Measurements from ENCODE around the gene UMPS.
"Not testable (repeated sequence)": the region's sequence is repeated elsewhere in the genome, so short reads cannot be mapped to it uniquely, and the experiment has no call there.

UMPS gene

GRCh38 chr3:124774841-124775402 lies 44.7 kb downstream of the UMPS start:
- DNase-seq (ENCODE audit: low read depth, low spot score): no peak
- H3K4me3 ChIP-seq (ENCODE audit: low read length): no peak overlapping the region

- H3K4me3 ChIP-seq (ENCODE audit: low read length): no peak overlapping the region
- no peak for DNase-seq (ENCODE audit: low read depth, low spot score)
These were observed 45.6 kb downstream of the UMPS start for GRCh38 chr3:124775877-124776276.

- no peak overlapping the region for H3K4me3 ChIP-seq (ENCODE audit: low read length)
- DNase-seq (ENCODE audit: low read depth, low spot score): no peak
These were observed 46.6 kb downstream of the UMPS start for GRCh38 chr3:124776856-124777255.

GRCh38 chr3:124777762-124778470 lies 47.7 kb downstream of the UMPS start:
- DNase-seq (ENCODE audit: low read depth, low spot score): no peak
- H3K4me3 ChIP-seq (ENCODE audit: low read length): no peak overlapping the region

DNA sequence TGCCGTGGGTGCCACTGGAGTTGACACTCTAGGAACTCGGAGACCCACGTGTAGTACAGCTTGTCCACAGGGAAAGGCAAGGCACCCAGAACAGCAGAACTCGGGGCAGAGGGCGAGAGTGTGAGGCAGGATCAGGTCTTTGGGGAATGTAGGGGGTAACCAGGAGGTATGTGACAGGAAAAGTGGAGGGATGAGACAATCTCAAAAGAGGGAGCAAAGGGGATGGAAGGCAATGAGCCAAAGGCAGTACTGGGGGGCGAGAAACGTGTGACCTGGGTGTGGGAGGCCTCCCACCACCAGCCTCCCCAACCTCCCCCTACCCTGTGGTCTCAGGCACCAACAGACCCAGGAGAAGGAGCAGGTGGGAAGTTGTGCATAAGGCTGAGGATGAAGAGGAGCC lies 48.9 kb downstream of the UMPS start:
- no peak overlapping the region for H3K4me3 ChIP-seq (ENCODE audit: low read length)
- DNase-seq (ENCODE audit: low read depth, low spot score): no peak

DNA sequence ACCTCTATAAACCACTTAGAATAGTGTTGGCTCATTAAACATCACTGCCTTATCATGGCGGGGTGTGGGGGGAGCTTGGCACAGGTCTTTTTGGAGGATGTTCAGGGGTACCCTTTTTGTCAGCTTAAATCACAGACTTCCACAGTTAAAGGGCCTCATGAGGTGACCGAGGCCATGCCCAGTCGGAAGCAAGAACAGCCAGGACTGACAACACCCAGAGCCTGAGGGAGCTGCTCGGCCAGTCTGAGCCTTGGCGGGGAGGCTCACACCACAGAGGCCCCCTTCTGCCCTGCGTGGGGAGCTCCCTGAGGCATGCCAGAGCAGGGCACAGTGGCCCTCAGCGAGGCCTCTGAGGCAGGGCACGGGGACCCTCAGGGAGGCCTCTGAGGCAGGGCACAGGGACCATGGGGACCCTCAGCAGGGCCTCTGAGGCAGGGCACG lies 49.5 kb downstream of the UMPS start:
- H3K4me3 ChIP-seq (ENCODE audit: low read length): no peak overlapping the region
- DNase-seq (ENCODE audit: low read depth, low spot score): no peak

DNA sequence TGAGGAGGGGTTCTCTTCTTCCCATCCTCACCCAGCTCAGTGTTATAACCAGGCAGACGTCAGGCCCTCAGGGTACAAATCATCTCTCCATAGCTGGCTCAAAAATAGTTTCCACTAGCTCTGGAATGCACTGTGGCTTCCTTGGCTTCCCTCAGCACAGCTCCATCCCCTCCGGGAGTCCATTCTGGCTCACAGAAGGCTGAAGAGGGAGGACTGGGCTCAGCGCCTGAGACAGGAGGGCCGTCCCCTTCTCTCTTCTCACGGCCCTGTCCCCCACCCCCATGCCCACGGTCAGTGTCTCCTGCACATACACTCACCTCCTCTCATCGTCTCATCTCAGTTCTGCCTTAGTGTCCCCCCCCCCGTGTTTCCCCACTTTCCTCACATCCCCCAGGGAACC lies 50.1 kb downstream of the UMPS start:
- no peak overlapping the region for H3K4me3 ChIP-seq (ENCODE audit: low read length)
- DNase-seq (ENCODE audit: low read depth, low spot score): no peak

DNA sequence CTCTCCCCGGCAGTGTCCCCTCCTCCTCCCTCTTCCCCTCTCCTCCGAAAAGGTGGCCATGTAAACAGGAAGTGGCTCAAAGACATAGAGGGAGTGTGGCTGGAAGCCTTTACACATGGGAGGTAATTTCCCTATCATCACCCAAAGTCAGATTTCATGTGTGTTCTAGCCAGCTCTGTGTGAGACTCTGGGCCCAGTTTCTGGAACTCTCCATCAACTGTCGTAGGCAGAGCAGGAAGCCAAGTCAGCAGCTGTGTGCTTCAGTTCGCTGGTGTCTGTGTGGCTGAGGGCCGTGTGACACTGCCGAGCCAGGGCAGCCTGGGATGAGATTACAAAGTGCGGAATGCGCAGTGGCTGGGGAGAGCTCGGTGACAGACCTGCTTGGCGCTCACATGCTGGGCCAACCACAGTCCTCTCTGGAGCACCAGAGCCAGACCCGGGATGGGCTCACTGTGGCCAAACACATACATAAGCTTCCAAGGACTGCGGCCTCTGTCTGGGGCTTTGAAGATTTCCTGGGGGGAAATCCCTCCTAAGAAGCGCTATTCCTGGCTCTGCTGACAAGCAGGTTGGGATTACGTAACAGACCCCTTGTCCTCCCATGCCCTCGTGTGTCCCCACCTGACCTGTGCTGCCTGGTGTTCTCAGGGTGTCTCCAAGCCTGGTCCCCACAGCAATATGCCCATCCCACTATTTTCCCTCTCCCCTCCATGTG lies 50.7 kb downstream of the UMPS start:
- H3K4me3 ChIP-seq (ENCODE audit: low read length): no peak overlapping the region
- DNase-seq (ENCODE audit: low read depth, low spot score): no peak

DNA sequence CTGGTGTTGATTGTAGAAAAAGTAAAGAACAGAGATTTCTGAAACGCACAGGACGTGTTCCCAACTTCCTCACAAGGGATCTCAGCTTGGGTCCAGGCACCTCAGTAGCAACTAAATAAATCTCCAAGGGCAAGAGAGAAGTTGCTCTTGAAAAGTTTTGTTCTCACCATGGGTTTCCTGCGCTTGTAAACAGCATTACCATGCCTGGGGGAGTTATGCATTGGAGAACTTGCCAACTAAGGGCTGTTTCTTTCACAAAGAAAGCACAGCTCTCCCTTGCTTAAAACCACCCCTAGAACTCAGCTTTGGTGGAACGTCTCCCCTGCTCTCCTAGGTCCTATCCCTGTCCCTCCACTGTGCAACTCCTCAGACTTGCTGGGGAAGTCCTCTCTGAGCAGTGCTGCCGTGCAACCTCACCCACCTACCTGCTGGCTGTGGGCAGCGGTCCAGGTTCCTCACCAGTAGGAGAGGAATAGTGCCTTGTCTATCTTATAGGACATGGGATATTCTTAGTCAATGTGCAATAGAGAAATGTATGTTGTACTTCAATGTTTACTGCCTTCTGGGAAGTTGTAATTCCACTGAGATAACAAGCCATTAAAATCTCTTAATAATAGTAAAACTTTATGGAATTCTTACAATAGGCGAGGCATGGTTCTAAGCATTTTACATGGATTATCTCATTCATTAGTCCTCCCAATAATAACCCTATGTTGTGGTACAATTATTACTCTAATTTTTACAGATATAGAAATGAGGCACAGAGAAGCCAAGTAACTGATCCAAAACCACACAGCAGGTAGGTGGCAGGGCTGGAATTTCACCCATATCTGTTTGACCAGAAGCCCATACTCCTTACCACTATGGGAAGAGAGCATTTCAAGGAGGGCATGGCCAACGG lies 51.5 kb downstream of the UMPS start:
- no peak for DNase-seq (ENCODE audit: low read depth, low spot score)
- no peak overlapping the region for H3K4me3 ChIP-seq (ENCODE audit: low read length)

- DNase-seq (ENCODE audit: low read depth, low spot score); H3K4me3 ChIP-seq (ENCODE audit: low read length): not testable (repeated sequence)
These were observed 52.1 kb downstream of the UMPS start for GRCh38 chr3:124782377-124782712.

DNA sequence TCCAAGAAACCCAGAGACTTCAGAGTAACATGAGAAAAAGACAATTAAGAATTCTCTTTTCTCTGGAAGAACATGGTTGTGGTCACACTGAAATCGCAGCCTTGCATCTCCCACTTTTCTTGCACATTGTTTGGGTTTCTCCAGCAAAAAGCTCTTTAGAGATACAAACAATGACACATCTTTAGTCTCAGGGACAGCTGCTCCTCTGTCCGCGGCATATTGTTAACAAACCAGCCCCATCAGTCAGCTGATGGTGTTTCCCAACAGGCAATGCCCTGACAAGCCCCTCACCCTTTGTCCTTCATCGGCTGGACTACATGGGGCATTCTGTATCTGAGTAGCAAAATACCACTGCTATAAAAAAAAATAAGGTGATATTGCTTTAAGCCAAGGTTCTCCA lies 53.4 kb downstream of the UMPS start:
- H3K4me3 ChIP-seq (ENCODE audit: low read length): no peak overlapping the region
- no peak for DNase-seq (ENCODE audit: low read depth, low spot score)

GRCh38 chr3:124784686-124785382 lies 54.6 kb downstream of the UMPS start:
- no peak overlapping the region for H3K4me3 ChIP-seq (ENCODE audit: low read length)
- no peak for DNase-seq (ENCODE audit: low read depth, low spot score)

GRCh38 chr3:124785973-124786372 lies 55.7 kb downstream of the UMPS start:
- H3K4me3 ChIP-seq (ENCODE audit: low read length): no peak overlapping the region
- DNase-seq (ENCODE audit: low read depth, low spot score): no peak

- DNase-seq (ENCODE audit: low read depth, low spot score): no peak
- H3K4me3 ChIP-seq (ENCODE audit: low read length): no peak overlapping the region
These were observed 56.4 kb downstream of the UMPS start for GRCh38 chr3:124786511-124787241.

DNA sequence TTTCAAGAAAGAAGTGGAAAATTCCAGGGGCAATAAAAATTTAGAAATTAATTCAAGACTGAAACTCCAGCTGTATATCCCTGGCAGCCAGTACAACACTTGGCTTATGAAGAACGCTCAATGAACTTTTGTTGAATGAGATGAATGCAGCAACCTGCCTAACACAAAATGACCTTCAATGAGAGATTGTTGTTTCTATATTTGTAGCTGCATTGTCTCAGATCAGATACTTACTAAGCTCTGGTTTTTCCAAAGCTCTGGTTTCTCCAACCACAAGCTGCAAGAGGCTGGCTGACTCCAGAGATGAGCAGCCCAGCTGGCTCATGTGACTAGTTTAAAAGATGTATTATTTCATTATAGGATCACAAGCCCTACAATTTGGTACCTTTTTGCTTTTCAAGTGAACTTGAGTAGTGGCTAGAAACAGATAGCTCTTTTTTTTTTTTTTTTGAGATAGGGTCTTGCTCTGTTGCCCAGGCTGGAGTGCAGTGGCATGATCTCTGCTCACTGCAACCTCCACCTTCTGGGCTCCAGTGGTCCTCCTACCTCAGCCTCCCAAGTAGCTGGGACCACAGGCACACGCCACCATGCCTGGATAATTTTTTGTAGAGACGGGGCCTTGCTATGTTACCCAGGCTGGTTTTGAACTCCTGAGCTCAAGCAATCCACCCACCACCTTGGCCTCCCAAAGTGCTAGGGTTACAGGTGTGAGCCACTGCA lies 57.4 kb downstream of the UMPS start:
- DNase-seq (ENCODE audit: low read depth, low spot score): no peak
- H3K4me3 ChIP-seq (ENCODE audit: low read length): no peak overlapping the region

GRCh38 chr3:124788254-124788745 lies 58.0 kb downstream of the UMPS start:
- DNase-seq (ENCODE audit: low read depth, low spot score): no peak
- no peak overlapping the region for H3K4me3 ChIP-seq (ENCODE audit: low read length)

- not testable (repeated sequence) for DNase-seq (ENCODE audit: low read depth, low spot score)
These were observed 58.9 kb downstream of the UMPS start for GRCh38 chr3:124789103-124789502.

GRCh38 chr3:124791142-124791541 lies 60.9 kb downstream of the UMPS start:
- DNase-seq (ENCODE audit: low read depth, low spot score): no peak
- H3K4me3 ChIP-seq (ENCODE audit: low read length): no peak overlapping the region

More at GRCh38 chr3:124789103-124789502, 58.9 kb downstream of the UMPS start:
- not testable (repeated sequence) for H3K4me3 ChIP-seq (ENCODE audit: low read length)
